Measurements from ENCODE around the gene TUBA8.

TUBA8 gene

GRCh38 chr22:18109410-18110193 is 1.0 kb upstream of the TUBA8 start:
- Mint-ChIP-seq H3K4me1 (peaks cover 59% of the 10 kb centered on the region), H3K4me3 (peak overlapping the region; percentile 73 to 82), H3K9me3 (peaks cover 15 to 20% of the 10 kb centered on the region in 2 donors), H3K27me3 (peaks cover 75% of the 10 kb centered on the region), H3K27ac (no peak overlapping the region)
- ATAC-seq: no peak
- DNase-seq: no peak

GRCh38 chr22:18110954-18111758 is 547 bp downstream of the TUBA8 start:
- H3K27ac Mint-ChIP-seq: peak overlapping the region in 1 of 2 donors; percentile 79
- peaks cover 48% of the 10 kb centered on the region for H3K4me1 Mint-ChIP-seq
- DNase-seq (no peak), ATAC-seq (no peak)
- H3K9me3 Mint-ChIP-seq: peaks cover 5 to 14% of the 10 kb centered on the region in 2 donors
- H3K4me3 Mint-ChIP-seq: peak overlapping the region; percentile 73 to 81
- H3K27me3 Mint-ChIP-seq: peaks cover 85% of the 10 kb centered on the region

GRCh38 chr22:18111759-18112330 is 1.2 kb downstream of the TUBA8 start:
- no peak overlapping the region for H3K4me3 Mint-ChIP-seq
- H3K9me3 Mint-ChIP-seq: peaks cover 5 to 7% of the 10 kb centered on the region in 2 donors
- peaks cover 41% of the 10 kb centered on the region for H3K4me1 Mint-ChIP-seq
- ATAC-seq (no peak), DNase-seq (no peak)
- H3K27me3 Mint-ChIP-seq: peaks cover 85% of the 10 kb centered on the region
- no peak overlapping the region for H3K27ac Mint-ChIP-seq

GRCh38 chr22:18112440-18112839 is 1.8 kb downstream of the TUBA8 start:
- Mint-ChIP-seq H3K4me1 (peaks cover 36% of the 10 kb centered on the region), H3K9me3 (peaks cover 0 to under 1% of the 10 kb centered on the region in 2 donors), H3K27me3 (peaks cover 79% of the 10 kb centered on the region), H3K4me3 (no peak overlapping the region), H3K27ac (no peak overlapping the region)
- DNase-seq (no peak), ATAC-seq (no peak)

- no peak for ATAC-seq
- Mint-ChIP-seq H3K27me3 (peaks cover 67% of the 10 kb centered on the region), H3K4me1 (peaks cover 42% of the 10 kb centered on the region), H3K27ac (no peak overlapping the region), H3K4me3 (no peak overlapping the region), H3K9me3 (no peaks in the 10 kb centered on the region)
- DNase-seq: no peak
Measured at GRCh38 chr22:18113680-18114394, 3.2 kb downstream of the TUBA8 start.

GRCh38 chr22:18114495-18114894 is 3.9 kb downstream of the TUBA8 start:
- Mint-ChIP-seq H3K27ac (no peak overlapping the region), H3K9me3 (no peaks in the 10 kb centered on the region), H3K27me3 (peaks cover 61% of the 10 kb centered on the region), H3K4me1 (peaks cover 47% of the 10 kb centered on the region), H3K4me3 (no peak overlapping the region)
- no peak for ATAC-seq
- DNase-seq: no peak

- DNase-seq (no peak), ATAC-seq (no peak)
- peaks cover 54% of the 10 kb centered on the region for H3K27me3 Mint-ChIP-seq
- H3K4me3 Mint-ChIP-seq: no peak overlapping the region
- no peaks in the 10 kb centered on the region for H3K9me3 Mint-ChIP-seq
- H3K4me1 Mint-ChIP-seq: peaks cover 47% of the 10 kb centered on the region
- peak overlapping the region in 1 of 2 donors; percentile 14 for H3K27ac Mint-ChIP-seq
Measured at GRCh38 chr22:18114976-18115652, 4.5 kb downstream of the TUBA8 start.

GRCh38 chr22:18115906-18116371 is 5.3 kb downstream of the TUBA8 start:
- Mint-ChIP-seq H3K27me3 (peaks cover 46% of the 10 kb centered on the region), H3K4me1 (peaks cover 43% of the 10 kb centered on the region), H3K4me3 (no peak overlapping the region), H3K27ac (no peak overlapping the region), H3K9me3 (no peaks in the 10 kb centered on the region)
- ATAC-seq (no peak), DNase-seq (no peak)

- ATAC-seq (no peak), DNase-seq (no peak)
- Mint-ChIP-seq H3K27me3 (peaks cover 39% of the 10 kb centered on the region), H3K4me3 (no peak overlapping the region), H3K9me3 (no peaks in the 10 kb centered on the region), H3K27ac (no peak overlapping the region), H3K4me1 (peaks cover 37% of the 10 kb centered on the region)
Measured at GRCh38 chr22:18116634-18117033, 6.0 kb downstream of the TUBA8 start.

- Mint-ChIP-seq H3K27me3 (peaks cover 22% of the 10 kb centered on the region), H3K9me3 (no peaks in the 10 kb centered on the region), H3K4me1 (peaks cover 36% of the 10 kb centered on the region), H3K27ac (no peak overlapping the region), H3K4me3 (no peak overlapping the region)
- ATAC-seq: no peak
- no peak for DNase-seq
Measured at GRCh38 chr22:18118345-18118915, 7.8 kb downstream of the TUBA8 start.

- ATAC-seq (no peak), DNase-seq (no peak)
- Mint-ChIP-seq H3K4me3 (no peak overlapping the region), H3K9me3 (no peaks in the 10 kb centered on the region), H3K4me1 (peaks cover 24% of the 10 kb centered on the region), H3K27ac (no peak overlapping the region), H3K27me3 (peaks cover 11% of the 10 kb centered on the region)
Measured at GRCh38 chr22:18119409-18120110, 9.0 kb downstream of the TUBA8 start.

GRCh38 chr22:18120857-18121256 is 10.2 kb downstream of the TUBA8 start:
- Mint-ChIP-seq H3K4me3 (no peak overlapping the region), H3K9me3 (no peaks in the 10 kb centered on the region), H3K27ac (no peak overlapping the region), H3K4me1 (peaks cover 23% of the 10 kb centered on the region), H3K27me3 (no peaks in the 10 kb centered on the region)
- ATAC-seq (no peak), DNase-seq (no peak)

GRCh38 chr22:18121506-18121905 is 10.9 kb downstream of the TUBA8 start:
- H3K4me3 Mint-ChIP-seq: no peak overlapping the region

GRCh38 chr22:18121954-18122554 is 11.4 kb downstream of the TUBA8 start:
- no peaks in the 10 kb centered on the region for H3K9me3 Mint-ChIP-seq
- H3K27me3 Mint-ChIP-seq: no peaks in the 10 kb centered on the region
- peaks cover 23% of the 10 kb centered on the region for H3K4me1 Mint-ChIP-seq
- no peak overlapping the region for H3K27ac Mint-ChIP-seq
- DNase-seq (no peak), ATAC-seq (no peak)
- no peak overlapping the region for H3K4me3 Mint-ChIP-seq

More at GRCh38 chr22:18121506-18121905, 10.9 kb downstream of the TUBA8 start:
- Mint-ChIP-seq H3K9me3 (no peaks in the 10 kb centered on the region), H3K4me1 (peaks cover 23% of the 10 kb centered on the region), H3K27me3 (no peaks in the 10 kb centered on the region), H3K27ac (peak overlapping the region in 1 of 2 donors; percentile 27)
- DNase-seq: no peak
- ATAC-seq: no peak

All from stimulated activated naive CD8-positive, alpha-beta T cell treated with anti-CD3 and anti-CD28 coated beads, Interleukin-15, amount 100 ng/mL, for 72 hours (primary cell).